ENCODE measurements around the gene TRAF3IP3. TPM values are rescaled to one million over a fixed set of nuclear protein-coding genes. Genes with fewer than 3 reads are reported as not detected.

Gene TRAF3IP3
- total and polyA plus RNA-seq, 2 donors (not counting 1 experiment from before 2014, with no cell fraction given), result 262 to 344 TPM

DNA sequence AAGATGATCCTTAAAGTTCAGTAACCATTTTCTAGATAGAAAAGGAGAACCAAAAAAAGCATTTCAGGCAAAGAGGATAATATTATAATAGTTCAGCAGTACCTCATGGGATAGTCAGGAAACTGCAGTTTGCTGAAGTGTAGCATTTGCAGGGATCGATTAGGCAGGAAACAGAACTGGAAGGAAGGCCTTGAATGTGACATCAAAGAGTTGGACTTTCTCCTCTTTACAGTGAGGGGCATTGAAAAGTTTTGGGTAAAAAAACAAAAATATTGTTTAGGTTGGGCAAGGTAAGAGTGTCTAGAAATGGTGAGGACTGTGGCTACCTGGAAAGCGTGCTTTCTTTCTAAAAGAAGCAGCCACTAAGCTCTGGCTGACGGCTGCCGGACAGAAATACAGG, 58.0 kb downstream of the TRAF3IP3 start:
- Histone ChIP-seq H3K4me1 (ENCODE audit: control insufficient read depth in 2 of 2, insufficient read depth in 2 of 2, low read length in 2 of 2) (no peaks in the 10 kb centered on the region), H3K4me3 (ENCODE audit: control extremely low read depth in 1 of 5, extremely low read depth in 1 of 5, insufficient read depth in 1 of 5, low read depth in 2 of 5, low read length in 4 of 5) (no peak overlapping the region), H2AFZ (ENCODE audit: insufficient read depth, low read depth, low read length, poor library complexity, severe bottlenecking) (no peak overlapping the region), H3K9me3 (ENCODE audit: control extremely low read depth in 1 of 3, control insufficient read depth in 2 of 3, insufficient read depth in 1 of 3, low read length in 2 of 3) (no peaks in the 10 kb centered on the region), H3K9ac (ENCODE audit: low read length) (no peak overlapping the region), H3K79me2 (ENCODE audit: control insufficient read depth, insufficient read depth, low read length) (no peaks in the 10 kb centered on the region), H3K27me3 (replicated peaks in 1 of 4; ENCODE audit: control extremely low read depth in 1 of 4, control insufficient read depth in 3 of 4, insufficient read depth in 4 of 4, low read length in 3 of 4) (peaks cover 0 to 3% (median 1%) of the 10 kb centered on the region in 4 experiments), H3K27ac (ENCODE audit: low read length in 2 of 2) (no peak overlapping the region), H4K20me1 (ENCODE audit: control insufficient read depth, insufficient read depth, low read length, poor library complexity, severe bottlenecking) (no peaks in the 10 kb centered on the region), H3K4me2 (replicated peaks; ENCODE audit: low read depth, low read length, poor library complexity, severe bottlenecking) (no peak overlapping the region), H3K36me3 (replicated peaks in 1 of 2; ENCODE audit: control extremely low read depth in 1 of 2, control insufficient read depth in 1 of 2, extremely low read depth in 1 of 2, insufficient read depth in 2 of 2, low read length in 1 of 2) (no peaks in the 10 kb centered on the region)
- Mint-ChIP-seq H3K4me3 (no peak overlapping the region), H3K27me3 (peaks cover 14% of the 10 kb centered on the region), H3K27ac (no peak overlapping the region), H3K9me3 (ENCODE audit: insufficient read depth) (no peaks in the 10 kb centered on the region), H3K4me1 (no peaks in the 10 kb centered on the region)
- WGBS (ENCODE audit: insufficient coverage), result 56% methylated on average over 1 of the region's 4 CpGs
- intact Hi-C loops (cut with micrococcal nuclease), result no loop called here
- DNase-seq (no peak), ATAC-seq (ENCODE audit: low read depth) (no peak)
- CTCF ChIA-PET, result interaction anchor here (4.4 kb wide), 1 partner anchor 10 kb away, joined by 22 read pairs; no protein-coding TSS in a partner anchor
- no peak for TF ChIP-seq EZH2 (IDR thresholded peaks at IDR 0.05; ENCODE audit: borderline replicate concordance, insufficient read depth, low read depth, low read length, poor library complexity, severe bottlenecking)
- TF ChIP-seq, protein P1, sequence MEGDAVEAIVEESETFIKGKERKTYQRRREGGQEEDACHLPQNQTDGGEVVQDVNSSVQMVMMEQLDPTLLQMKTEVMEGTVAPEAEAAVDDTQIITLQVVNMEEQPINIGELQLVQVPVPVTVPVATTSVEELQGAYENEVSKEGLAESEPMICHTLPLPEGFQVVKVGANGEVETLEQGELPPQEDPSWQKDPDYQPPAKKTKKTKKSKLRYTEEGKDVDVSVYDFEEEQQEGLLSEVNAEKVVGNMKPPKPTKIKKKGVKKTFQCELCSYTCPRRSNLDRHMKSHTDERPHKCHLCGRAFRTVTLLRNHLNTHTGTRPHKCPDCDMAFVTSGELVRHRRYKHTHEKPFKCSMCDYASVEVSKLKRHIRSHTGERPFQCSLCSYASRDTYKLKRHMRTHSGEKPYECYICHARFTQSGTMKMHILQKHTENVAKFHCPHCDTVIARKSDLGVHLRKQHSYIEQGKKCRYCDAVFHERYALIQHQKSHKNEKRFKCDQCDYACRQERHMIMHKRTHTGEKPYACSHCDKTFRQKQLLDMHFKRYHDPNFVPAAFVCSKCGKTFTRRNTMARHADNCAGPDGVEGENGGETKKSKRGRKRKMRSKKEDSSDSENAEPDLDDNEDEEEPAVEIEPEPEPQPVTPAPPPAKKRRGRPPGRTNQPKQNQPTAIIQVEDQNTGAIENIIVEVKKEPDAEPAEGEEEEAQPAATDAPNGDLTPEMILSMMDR (IDR thresholded peaks at IDR 0.05), result no peak
- POLR2A ChIA-PET, result no interaction called here

DNA sequence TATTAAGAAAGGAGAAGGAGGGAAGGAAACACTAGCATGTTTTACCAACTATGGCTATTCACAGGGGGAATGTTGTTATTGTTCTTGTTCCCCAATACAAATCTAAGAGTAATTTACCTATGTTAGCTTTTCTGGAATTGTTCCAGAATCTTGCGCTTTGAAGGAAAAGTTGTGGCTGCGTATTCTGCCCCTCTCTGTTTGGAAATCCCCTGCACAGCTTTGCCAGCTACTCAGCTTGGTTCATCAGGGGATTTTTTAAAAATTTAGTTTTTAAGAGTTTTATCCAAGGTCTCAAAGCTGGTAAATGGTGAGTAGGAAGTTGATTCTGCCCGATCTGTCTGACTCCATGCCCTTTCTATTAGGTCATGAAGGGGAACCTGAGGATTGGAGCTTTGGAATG, 59.6 kb downstream of the TRAF3IP3 start:
- Histone ChIP-seq H4K20me1 (ENCODE audit: control insufficient read depth, insufficient read depth, low read length, poor library complexity, severe bottlenecking) (no peaks in the 10 kb centered on the region), H2AFZ (ENCODE audit: insufficient read depth, low read depth, low read length, poor library complexity, severe bottlenecking) (no peak overlapping the region), H3K79me2 (ENCODE audit: control insufficient read depth, insufficient read depth, low read length) (no peaks in the 10 kb centered on the region), H3K4me3 (ENCODE audit: control extremely low read depth in 1 of 5, extremely low read depth in 1 of 5, insufficient read depth in 1 of 5, low read depth in 2 of 5, low read length in 4 of 5) (no peak overlapping the region), H3K27me3 (replicated peaks in 1 of 4; ENCODE audit: control extremely low read depth in 1 of 4, control insufficient read depth in 3 of 4, insufficient read depth in 4 of 4, low read length in 3 of 4) (peaks cover 0 to 6% (median 4%) of the 10 kb centered on the region in 4 experiments), H3K9ac (ENCODE audit: low read length) (no peak overlapping the region), H3K4me2 (replicated peaks; ENCODE audit: low read depth, low read length, poor library complexity, severe bottlenecking) (no peak overlapping the region), H3K36me3 (replicated peaks in 1 of 2; ENCODE audit: control extremely low read depth in 1 of 2, control insufficient read depth in 1 of 2, extremely low read depth in 1 of 2, insufficient read depth in 2 of 2, low read length in 1 of 2) (no peaks in the 10 kb centered on the region), H3K27ac (ENCODE audit: low read length in 2 of 2) (no peak overlapping the region), H3K4me1 (ENCODE audit: control insufficient read depth in 2 of 2, insufficient read depth in 2 of 2, low read length in 2 of 2) (no peaks in the 10 kb centered on the region), H3K9me3 (ENCODE audit: control extremely low read depth in 1 of 3, control insufficient read depth in 2 of 3, insufficient read depth in 1 of 3, low read length in 2 of 3) (no peaks in the 10 kb centered on the region)
- H3K27ac Mint-ChIP-seq, result no peak overlapping the region
- H3K9me3 Mint-ChIP-seq (ENCODE audit: insufficient read depth), result no peaks in the 10 kb centered on the region
- DNase-seq, result no peak
- intact Hi-C loops (cut with micrococcal nuclease), result no loop called here
- H3K27me3 Mint-ChIP-seq, result peaks cover 23% of the 10 kb centered on the region
- TF ChIP-seq EZH2 (IDR thresholded peaks at IDR 0.05; ENCODE audit: borderline replicate concordance, insufficient read depth, low read depth, low read length, poor library complexity, severe bottlenecking), result no peak
- TF ChIP-seq, protein P1 (IDR thresholded peaks at IDR 0.05), result no peak
- ChIA-PET POLR2A (no interaction called here), CTCF (interaction anchor here (1.6 to 4.4 kb wide), 4 partner anchors 8 to 67 kb away, joined by 4 to 22 read pairs (median 6); no protein-coding TSS in a partner anchor)
- ATAC-seq (ENCODE audit: low read depth), result no peak
- H3K4me3 Mint-ChIP-seq, result no peak overlapping the region
- WGBS (ENCODE audit: insufficient coverage), result 82% methylated on average over 3 of the region's 3 CpGs
- H3K4me1 Mint-ChIP-seq, result no peaks in the 10 kb centered on the region
